Endodermal cell (in vitro differentiated cells): ENCODE results near the gene MIPEP. TPM values are rescaled to one million over a fixed set of nuclear protein-coding genes. Genes with fewer than 3 reads are reported as not detected.

Experiments used
- DNase-seq: peaks from one replicate; pipeline ENCODE4 v3.0.0-alpha.2; 2017
- H3K27ac ChIP-seq: 2 replicates; pipeline ENCODE4 v1.5.1; 2013; ENCODE audit warnings: mild to moderate bottlenecking, low read depth, low read length, moderate library complexity
- H3K27me3 ChIP-seq: 2 replicates; pipeline ENCODE4 v1.6.1; 2013; ENCODE audit warnings: mild to moderate bottlenecking, low read length, moderate library complexity; ENCODE audit not compliant: insufficient read depth, control insufficient read depth, poor library complexity, severe bottlenecking
- H3K36me3 ChIP-seq: 2 replicates; pipeline ENCODE4 v1.7.0; 2013; ENCODE audit warnings: mild to moderate bottlenecking, low read length, moderate library complexity; ENCODE audit not compliant: control insufficient read depth, insufficient read depth
- H3K4me1 ChIP-seq: one replicate; pipeline ENCODE4 v1.7.0; 2013; ENCODE audit warnings: low read length; ENCODE audit not compliant: control insufficient read depth, insufficient read depth
- H3K4me3 ChIP-seq: 2 replicates; pipeline ENCODE4 v1.5.1; 2013; ENCODE audit warnings: mild to moderate bottlenecking, low read length, moderate library complexity
- H3K9ac ChIP-seq: 2 replicates; pipeline ENCODE4 v1.6.1; 2013; ENCODE audit warnings: mild to moderate bottlenecking, low read length, moderate library complexity; ENCODE audit not compliant: poor library complexity, severe bottlenecking; ENCODE audit errors: extremely low read depth
- H3K9me3 ChIP-seq: 2 replicates; pipeline ENCODE4 v1.6.1; 2013; ENCODE audit warnings: mild to moderate bottlenecking, low read length, moderate library complexity; ENCODE audit not compliant: control insufficient read depth
- H3K27ac Mint-ChIP-seq: 2 replicates; pipeline ENCODE4 v1.8.0; 2020; ENCODE audit warnings: mixed read lengths
- H3K27me3 Mint-ChIP-seq: 2 replicates; pipeline ENCODE4 v1.8.0; 2021; ENCODE audit warnings: mild to moderate bottlenecking, mixed read lengths; ENCODE audit not compliant: insufficient read depth
- H3K36me3 Mint-ChIP-seq: 2 replicates; pipeline ENCODE4 v1.8.0; 2020; ENCODE audit warnings: low read depth, mixed read lengths
- H3K4me1 Mint-ChIP-seq: 2 replicates; pipeline ENCODE4 v1.8.0; 2020; ENCODE audit warnings: mixed read lengths
- H3K4me3 Mint-ChIP-seq: 2 replicates; pipeline ENCODE4 v1.8.0; 2020; ENCODE audit warnings: mild to moderate bottlenecking, moderate library complexity, mixed read lengths
- H3K9me3 Mint-ChIP-seq: 2 replicates; pipeline ENCODE4 v1.8.0; 2020; ENCODE audit warnings: mild to moderate bottlenecking, mixed read lengths
- WGBS, 2 experiments: methylation state at CpG; one replicate each; pipeline versions ENCODE4 v1.1.5 to v1.1.7; 2013; ENCODE audit warnings: missing lambda C conversion rate in 2 of 2, mixed read lengths in 1 of 2; ENCODE audit not compliant: insufficient coverage in 1 of 2, insufficient read length in 1 of 2; 5-methylcytosine and 5-hydroxymethylcytosine counted together
- total RNA-seq, 2 donors: library from RNA; stranded (reverse); fragmentation: NEBNext Ultra II Directional in 1 of 2; extraction: Animal tissue kit (Norgen Biotek cat#: 25700) in 1 of 2; gene quantifications; 2 replicates in 1 of 2; 3 replicates in 1 of 2; pipeline ENCODE4 v1.2.1, GENCODE V29; 2021
- TF ChIP-seq, protein P1 (sequence below): fragments of 200-600 bp; sonication (generic); conservative IDR thresholded peaks from 2 replicates; pipeline ENCODE4 v1.5.0; 2021; ENCODE audit warnings: antibody characterized with exemption, mild to moderate bottlenecking

The MIPEP gene
- total RNA-seq, 2 donors from 2014 or later, result 23.1 to 23.9 TPM

GRCh38 chr13:23858546-23858945, 30.7 kb downstream of the MIPEP start:
- 93 to 95% methylated on average over 5 of the region's 5 CpGs for WGBS, 2 experiments
- DNase-seq, result no peak

GRCh38 chr13:23856008-23856750, 33.0 kb downstream of the MIPEP start:
- Histone ChIP-seq H3K27ac (no peak overlapping the region), H3K9ac (no peak overlapping the region), H3K9me3 (no peaks in the 10 kb centered on the region), H3K4me3 (no peak overlapping the region), H3K4me1 (no peaks in the 10 kb centered on the region), H3K36me3 (peaks cover 5% of the 10 kb centered on the region), H3K27me3 (peaks cover 14% of the 10 kb centered on the region)
- peaks cover 7% of the 10 kb centered on the region for H3K27me3 Mint-ChIP-seq
- peaks cover 4% of the 10 kb centered on the region for H3K4me1 Mint-ChIP-seq
- WGBS, 2 experiments, result 58 to 77% methylated on average over 2 to 5 of the region's 5 CpGs
- H3K36me3 Mint-ChIP-seq, result peaks cover 7% of the 10 kb centered on the region
- no peak for DNase-seq
- no peak overlapping the region for H3K4me3 Mint-ChIP-seq
- H3K27ac Mint-ChIP-seq, result no peak overlapping the region
- H3K9me3 Mint-ChIP-seq, result no peaks in the 10 kb centered on the region
- TF ChIP-seq, protein P1, sequence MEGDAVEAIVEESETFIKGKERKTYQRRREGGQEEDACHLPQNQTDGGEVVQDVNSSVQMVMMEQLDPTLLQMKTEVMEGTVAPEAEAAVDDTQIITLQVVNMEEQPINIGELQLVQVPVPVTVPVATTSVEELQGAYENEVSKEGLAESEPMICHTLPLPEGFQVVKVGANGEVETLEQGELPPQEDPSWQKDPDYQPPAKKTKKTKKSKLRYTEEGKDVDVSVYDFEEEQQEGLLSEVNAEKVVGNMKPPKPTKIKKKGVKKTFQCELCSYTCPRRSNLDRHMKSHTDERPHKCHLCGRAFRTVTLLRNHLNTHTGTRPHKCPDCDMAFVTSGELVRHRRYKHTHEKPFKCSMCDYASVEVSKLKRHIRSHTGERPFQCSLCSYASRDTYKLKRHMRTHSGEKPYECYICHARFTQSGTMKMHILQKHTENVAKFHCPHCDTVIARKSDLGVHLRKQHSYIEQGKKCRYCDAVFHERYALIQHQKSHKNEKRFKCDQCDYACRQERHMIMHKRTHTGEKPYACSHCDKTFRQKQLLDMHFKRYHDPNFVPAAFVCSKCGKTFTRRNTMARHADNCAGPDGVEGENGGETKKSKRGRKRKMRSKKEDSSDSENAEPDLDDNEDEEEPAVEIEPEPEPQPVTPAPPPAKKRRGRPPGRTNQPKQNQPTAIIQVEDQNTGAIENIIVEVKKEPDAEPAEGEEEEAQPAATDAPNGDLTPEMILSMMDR, result no peak

More at GRCh38 chr13:23858546-23858945, 30.7 kb downstream of the MIPEP start:
- Mint-ChIP-seq H3K27ac (no peak overlapping the region), H3K9me3 (no peaks in the 10 kb centered on the region), H3K36me3 (peaks cover 12% of the 10 kb centered on the region), H3K4me1 (peaks cover 4% of the 10 kb centered on the region), H3K27me3 (no peaks in the 10 kb centered on the region), H3K4me3 (no peak overlapping the region)
- Histone ChIP-seq H3K27ac (no peak overlapping the region), H3K27me3 (no peaks in the 10 kb centered on the region), H3K9ac (no peak overlapping the region), H3K4me1 (no peaks in the 10 kb centered on the region), H3K4me3 (no peak overlapping the region), H3K36me3 (peaks cover 12% of the 10 kb centered on the region), H3K9me3 (no peaks in the 10 kb centered on the region)
- TF ChIP-seq, protein P1, result no peak

DNA sequence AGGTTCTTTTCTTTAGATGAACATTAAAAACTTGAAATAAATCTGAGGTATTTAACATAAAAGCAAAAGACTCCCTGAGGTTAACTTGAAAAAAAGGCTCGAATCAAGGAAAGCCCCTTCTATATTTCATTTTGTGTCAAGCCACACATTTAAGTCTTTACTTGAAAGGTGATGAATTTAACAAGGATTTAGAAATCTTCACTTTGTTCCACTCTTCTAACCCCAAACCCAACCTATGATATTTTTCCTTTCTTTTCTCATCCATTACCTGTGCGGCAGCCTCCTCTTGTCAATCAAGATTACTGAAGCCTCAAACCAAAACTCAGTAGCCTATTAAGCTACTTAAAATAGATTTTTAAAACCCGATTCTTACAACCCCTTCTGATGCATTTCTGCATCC, 33.8 kb downstream of the MIPEP start:
- Mint-ChIP-seq H3K27ac (no peak overlapping the region), H3K9me3 (no peaks in the 10 kb centered on the region), H3K36me3 (peaks cover 7% of the 10 kb centered on the region), H3K4me1 (peaks cover 4% of the 10 kb centered on the region), H3K4me3 (no peak overlapping the region), H3K27me3 (peaks cover 16% of the 10 kb centered on the region)
- no peak for DNase-seq
- no peaks in the 10 kb centered on the region for H3K4me1 ChIP-seq
- H3K27me3 ChIP-seq, result peaks cover 22% of the 10 kb centered on the region
- H3K9ac ChIP-seq, result no peak overlapping the region
- 90 to 100% methylated on average over 2 to 3 of the region's 3 CpGs for WGBS, 2 experiments
- H3K27ac ChIP-seq, result no peak overlapping the region
- peaks cover 5% of the 10 kb centered on the region for H3K36me3 ChIP-seq
- no peaks in the 10 kb centered on the region for H3K9me3 ChIP-seq
- no peak overlapping the region for H3K4me3 ChIP-seq
- TF ChIP-seq, protein P1, result no peak
